ENCODE data around the gene OR4D11. TPM values are rescaled to one million over a fixed set of nuclear protein-coding genes. Genes with fewer than 3 reads are reported as not detected.
A peak's percentile ranks its signal among the peaks of the same experiment; 100 is the strongest.
"Not testable (repeated sequence)": the region's sequence is repeated elsewhere in the genome, so short reads cannot be mapped to it uniquely, and the experiment has no call there.

The OR4D11 gene
- total RNA-seq, 1 experiment from 2014 or later, result not detected

- H3K4me1 ChIP-seq (replicated peaks; ENCODE audit: insufficient read depth), result 0 out of 2 replicates have a peak, but pooled peaks cover 9% of the 10 kb centered on the region
- no peaks in the 10 kb centered on the region for H3K27me3 ChIP-seq (ENCODE audit: insufficient read depth, low read depth)
- H3K9me2 ChIP-seq (ENCODE audit: insufficient read depth), result no peaks in the 10 kb centered on the region
- no peak for TF ChIP-seq CTCF (conservative IDR thresholded peaks at IDR 0.05)
- no peak overlapping the region for H3K4me3 ChIP-seq
- H4K20me1 ChIP-seq (ENCODE audit: insufficient read depth), result no peaks in the 10 kb centered on the region
- H3K36me3 ChIP-seq (ENCODE audit: low read depth), result no peaks in the 10 kb centered on the region
- intact Hi-C loops (cut with micrococcal nuclease; ENCODE audit: unreplicated experiment), result no loop called here
- H3K9me3 ChIP-seq (ENCODE audit: insufficient read depth, low read depth), result no peaks in the 10 kb centered on the region
- H2AFZ ChIP-seq, result no peak overlapping the region
- no peaks in the 10 kb centered on the region for H3K79me2 ChIP-seq (ENCODE audit: low read depth)
- ChIA-PET CTCF (interaction anchor here (0.6 kb wide), 1 partner anchor 37 kb away, joined by 3 read pairs; no protein-coding TSS in a partner anchor), POLR2A (ENCODE audit: unreplicated experiment) (no interaction called here)
- no peak overlapping the region for H3K4me2 ChIP-seq
- no peak for DNase-seq
- no peak overlapping the region for H3K27ac ChIP-seq
- no TSS peak for BruUV-seq (replicated peaks)
- H3F3A ChIP-seq (ENCODE audit: insufficient read depth, low read depth), result no peaks in the 10 kb centered on the region; the same call in 1 of the 2 replicates
Observed at GRCh38 chr11:59534676-59535075, 31.3 kb downstream of the OR4D11 start.

GRCh38 chr11:59542142-59542810 is 38.9 kb downstream of the OR4D11 start:
- no peak for TF ChIP-seq CTCF (conservative IDR thresholded peaks at IDR 0.05)
- TF ChIP-seq EZH2 (IDR thresholded peaks at IDR 0.05; ENCODE audit: low read depth), result no peak
- H3K4me2 ChIP-seq, result no peak overlapping the region
- H3K27ac ChIP-seq, result no peak overlapping the region
- H3K27me3 ChIP-seq (ENCODE audit: insufficient read depth, low read depth), result no peaks in the 10 kb centered on the region
- no peaks in the 10 kb centered on the region for H3K36me3 ChIP-seq (ENCODE audit: low read depth)
- H3K9me2 ChIP-seq (ENCODE audit: insufficient read depth), result no peaks in the 10 kb centered on the region
- H3K9me3 ChIP-seq (ENCODE audit: insufficient read depth, low read depth), result no peaks in the 10 kb centered on the region
- CTCF ChIA-PET, result no interaction called here
- intact Hi-C loops (cut with micrococcal nuclease; ENCODE audit: unreplicated experiment), result no loop called here
- H2AFZ ChIP-seq, result no peak overlapping the region
- 0 out of 2 replicates have a peak, but pooled peaks cover 13% of the 10 kb centered on the region for H3K4me1 ChIP-seq (replicated peaks; ENCODE audit: insufficient read depth)
- no TSS peak for BruUV-seq (replicated peaks)
- H3K4me3 ChIP-seq, result no peak overlapping the region
- no peak for DNase-seq
- POLR2A ChIA-PET (ENCODE audit: unreplicated experiment), result no interaction called here
- no peaks in the 10 kb centered on the region for H3K79me2 ChIP-seq (ENCODE audit: low read depth)
- H4K20me1 ChIP-seq (ENCODE audit: insufficient read depth), result no peaks in the 10 kb centered on the region
- no peaks in the 10 kb centered on the region; the same call in 1 of the 2 replicates for H3F3A ChIP-seq (ENCODE audit: insufficient read depth, low read depth)

- H3F3A ChIP-seq (ENCODE audit: insufficient read depth, low read depth); CTCF ChIA-PET; H3K79me2 ChIP-seq (ENCODE audit: low read depth); H3K27me3 ChIP-seq (ENCODE audit: insufficient read depth, low read depth); H2AFZ ChIP-seq; H3K36me3 ChIP-seq (ENCODE audit: low read depth); DNase-seq; H3K4me2 ChIP-seq; H3K4me3 ChIP-seq; H4K20me1 ChIP-seq (ENCODE audit: insufficient read depth); H3K9me3 ChIP-seq (ENCODE audit: insufficient read depth, low read depth); H3K27ac ChIP-seq; intact Hi-C loops (cut with micrococcal nuclease; ENCODE audit: unreplicated experiment); H3K9me2 ChIP-seq (ENCODE audit: insufficient read depth); BruUV-seq (replicated peaks); POLR2A ChIA-PET (ENCODE audit: unreplicated experiment): not testable (repeated sequence)
- peaks cover 20% of the 10 kb centered on the region for H3K4me1 ChIP-seq (replicated peaks; ENCODE audit: insufficient read depth)
Observed at GRCh38 chr11:59543713-59544112, 40.3 kb downstream of the OR4D11 start.

- H2AFZ ChIP-seq, result peak overlapping the region; percentile 71; the same call in 1 of the 2 replicates
- ChIA-PET POLR2A (ENCODE audit: unreplicated experiment) (no interaction called here), CTCF (no interaction called here)
- peaks cover 19% of the 10 kb centered on the region for H3F3A ChIP-seq (ENCODE audit: insufficient read depth, low read depth)
- H3K9me3 ChIP-seq (ENCODE audit: insufficient read depth, low read depth), result no peaks in the 10 kb centered on the region
- H3K27ac ChIP-seq, result peak overlapping the region; percentile 40; the same call in 1 of the 2 replicates
- no peak overlapping the region for H3K4me3 ChIP-seq
- BruUV-seq (replicated peaks), result TSS peak; percentile 94
- peaks cover 29% of the 10 kb centered on the region for H3K4me1 ChIP-seq (replicated peaks; ENCODE audit: insufficient read depth)
- H3K36me3 ChIP-seq (ENCODE audit: low read depth), result no peaks in the 10 kb centered on the region
- peak overlapping the region; percentile 22; the same call in 1 of the 2 replicates for H3K4me2 ChIP-seq
- no peak for TF ChIP-seq CTCF (conservative IDR thresholded peaks at IDR 0.05)
- no peak for TF ChIP-seq EZH2 (IDR thresholded peaks at IDR 0.05; ENCODE audit: low read depth)
- no peaks in the 10 kb centered on the region for H3K79me2 ChIP-seq (ENCODE audit: low read depth)
- H3K9me2 ChIP-seq (ENCODE audit: insufficient read depth), result no peaks in the 10 kb centered on the region
- no peak for DNase-seq
- H4K20me1 ChIP-seq (ENCODE audit: insufficient read depth), result no peaks in the 10 kb centered on the region
- H3K27me3 ChIP-seq (ENCODE audit: insufficient read depth, low read depth), result no peaks in the 10 kb centered on the region
- intact Hi-C loops (cut with micrococcal nuclease; ENCODE audit: unreplicated experiment), result no loop called here
Observed at GRCh38 chr11:59544869-59545178, 41.4 kb downstream of the OR4D11 start.

All from PC-9 (cell line).